AG20443 (cell line): ENCODE measurements around the gene PTBP1.

Source experiments
- DNase-seq: peaks from one replicate; pipeline ENCODE4 v3.0.0; 2012; ENCODE audit warnings: low spot score, mixed read lengths

The PTBP1 gene

GRCh38 chr19:796692-797527, at the start of gene PTBP1:
PTBP1 (plus strand) TSS chr19:797452; CDS start chr19:797498, 46 bp downstream.
- peak; percentile 98 for DNase-seq

- no peak for DNase-seq
Measured at GRCh38 chr19:748274-748598, 49.0 kb upstream of the PTBP1 start.

GRCh38 chr19:749811-750210, 47.4 kb upstream of the PTBP1 start:
- DNase-seq, result no peak

- DNase-seq, result no peak
Measured at GRCh38 chr19:750640-751423, 46.4 kb upstream of the PTBP1 start, which contains the start of gene MISP. MISP (plus strand) TSS chr19:751112; CDS start chr19:756947, 5,835 bp downstream.

- peak; percentile 98 for DNase-seq
Measured at GRCh38 chr19:751501-752341, 45.5 kb upstream of the PTBP1 start.

- DNase-seq, result peak; percentile 90
Measured at GRCh38 chr19:752652-753517, 44.4 kb upstream of the PTBP1 start.

- no peak for DNase-seq
Measured at GRCh38 chr19:754530-754929, 42.7 kb upstream of the PTBP1 start.

GRCh38 chr19:755063-755462, 42.2 kb upstream of the PTBP1 start:
- no peak for DNase-seq

GRCh38 chr19:756236-756635, 41.0 kb upstream of the PTBP1 start:
- peak; percentile 36 for DNase-seq

GRCh38 chr19:756821-757688, 40.2 kb upstream of the PTBP1 start:
- no peak for DNase-seq

GRCh38 chr19:757811-758668, 39.2 kb upstream of the PTBP1 start:
- DNase-seq, result no peak

GRCh38 chr19:763181-763580, 34.1 kb upstream of the PTBP1 start:
- no peak for DNase-seq

- no peak for DNase-seq
Measured at GRCh38 chr19:763869-764268, 33.4 kb upstream of the PTBP1 start.

- no peak for DNase-seq
Measured at GRCh38 chr19:764301-764700, 33.0 kb upstream of the PTBP1 start.

GRCh38 chr19:765179-765738, 32.0 kb upstream of the PTBP1 start:
- DNase-seq, result no peak

GRCh38 chr19:768424-768823, 28.8 kb upstream of the PTBP1 start:
- DNase-seq, result peak; percentile 90

GRCh38 chr19:769616-770015, 27.6 kb upstream of the PTBP1 start:
- peak; percentile 1 for DNase-seq

GRCh38 chr19:771332-771785, 25.9 kb upstream of the PTBP1 start:
- DNase-seq, result peak; percentile 72

- DNase-seq, result peak; percentile 0
Measured at GRCh38 chr19:772063-772462, 25.2 kb upstream of the PTBP1 start.
